Epithelial cell of esophagus (primary cell): ENCODE measurements around the gene UMOD.

ENCODE experiments used
- DNase-seq: peaks from one replicate; pipeline ENCODE4 v3.0.0; 2010; ENCODE audit warnings: low read depth
- H3K4me3 ChIP-seq: 2 replicates; pipeline ENCODE4 v1.5.1; 2011; ENCODE audit warnings: mild to moderate bottlenecking, low read length, control low read depth
- TF ChIP-seq, protein P1 (sequence below): IDR thresholded peaks from 2 replicates; pipeline ENCODE4 v1.5.1; 2011; ENCODE audit warnings: low read depth, mild to moderate bottlenecking, low read length, control low read depth, inconsistent platforms; ENCODE audit not compliant: insufficient read depth; ENCODE audit errors: missing control alignments

The UMOD gene

DNA sequence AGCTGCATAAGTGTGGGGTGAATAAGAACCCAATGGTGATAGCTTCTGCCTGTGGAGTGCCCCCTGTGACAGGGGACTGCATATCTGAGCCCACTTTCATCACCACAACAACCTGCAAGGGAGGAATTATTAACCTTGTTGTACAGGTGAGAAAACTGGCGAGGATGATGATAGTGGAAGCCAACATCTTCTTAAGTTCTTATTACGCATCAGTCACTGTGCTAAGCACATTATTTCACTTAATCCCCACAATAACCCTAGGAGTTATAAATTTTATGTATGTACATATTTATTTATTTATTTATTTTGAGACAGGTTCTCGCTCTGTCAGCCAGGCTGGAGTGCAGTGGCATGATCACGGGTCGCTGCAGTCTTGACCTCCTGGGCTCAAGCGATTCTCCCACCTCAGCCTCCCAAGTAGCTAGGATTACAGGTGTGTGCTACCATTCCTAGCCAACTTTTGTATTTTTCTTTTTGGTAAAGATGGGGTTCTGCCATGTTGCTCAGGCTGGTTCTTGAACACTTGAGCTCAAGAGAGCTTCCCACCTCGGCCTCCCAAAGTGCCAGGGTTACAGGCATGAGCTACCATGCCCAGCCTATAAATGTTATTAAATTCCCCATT lies 44.4 kb upstream of the UMOD start:
- TF ChIP-seq, protein P1, sequence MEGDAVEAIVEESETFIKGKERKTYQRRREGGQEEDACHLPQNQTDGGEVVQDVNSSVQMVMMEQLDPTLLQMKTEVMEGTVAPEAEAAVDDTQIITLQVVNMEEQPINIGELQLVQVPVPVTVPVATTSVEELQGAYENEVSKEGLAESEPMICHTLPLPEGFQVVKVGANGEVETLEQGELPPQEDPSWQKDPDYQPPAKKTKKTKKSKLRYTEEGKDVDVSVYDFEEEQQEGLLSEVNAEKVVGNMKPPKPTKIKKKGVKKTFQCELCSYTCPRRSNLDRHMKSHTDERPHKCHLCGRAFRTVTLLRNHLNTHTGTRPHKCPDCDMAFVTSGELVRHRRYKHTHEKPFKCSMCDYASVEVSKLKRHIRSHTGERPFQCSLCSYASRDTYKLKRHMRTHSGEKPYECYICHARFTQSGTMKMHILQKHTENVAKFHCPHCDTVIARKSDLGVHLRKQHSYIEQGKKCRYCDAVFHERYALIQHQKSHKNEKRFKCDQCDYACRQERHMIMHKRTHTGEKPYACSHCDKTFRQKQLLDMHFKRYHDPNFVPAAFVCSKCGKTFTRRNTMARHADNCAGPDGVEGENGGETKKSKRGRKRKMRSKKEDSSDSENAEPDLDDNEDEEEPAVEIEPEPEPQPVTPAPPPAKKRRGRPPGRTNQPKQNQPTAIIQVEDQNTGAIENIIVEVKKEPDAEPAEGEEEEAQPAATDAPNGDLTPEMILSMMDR: no peak
- no peak overlapping the region for H3K4me3 ChIP-seq
- DNase-seq: no peak

DNA sequence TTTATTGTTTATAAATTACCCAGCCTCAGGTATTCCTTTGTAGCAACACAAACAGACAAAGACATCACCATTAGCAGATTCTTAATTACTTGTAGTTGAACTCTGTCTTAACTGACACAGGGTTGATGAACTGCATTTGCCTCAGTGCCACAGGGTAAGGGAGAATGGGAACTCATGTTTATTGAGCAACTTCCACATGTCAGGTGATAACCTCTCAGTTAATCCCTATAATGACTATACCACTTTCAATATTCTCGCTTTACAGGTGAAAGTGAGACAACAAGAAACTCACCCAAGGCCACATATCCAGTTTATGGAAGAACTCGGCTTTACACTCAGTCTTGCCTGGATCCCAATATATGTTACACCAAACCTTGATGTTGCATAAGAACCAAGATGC lies 43.4 kb upstream of the UMOD start:
- TF ChIP-seq, protein P1: no peak
- H3K4me3 ChIP-seq: no peak overlapping the region
- no peak for DNase-seq

DNA sequence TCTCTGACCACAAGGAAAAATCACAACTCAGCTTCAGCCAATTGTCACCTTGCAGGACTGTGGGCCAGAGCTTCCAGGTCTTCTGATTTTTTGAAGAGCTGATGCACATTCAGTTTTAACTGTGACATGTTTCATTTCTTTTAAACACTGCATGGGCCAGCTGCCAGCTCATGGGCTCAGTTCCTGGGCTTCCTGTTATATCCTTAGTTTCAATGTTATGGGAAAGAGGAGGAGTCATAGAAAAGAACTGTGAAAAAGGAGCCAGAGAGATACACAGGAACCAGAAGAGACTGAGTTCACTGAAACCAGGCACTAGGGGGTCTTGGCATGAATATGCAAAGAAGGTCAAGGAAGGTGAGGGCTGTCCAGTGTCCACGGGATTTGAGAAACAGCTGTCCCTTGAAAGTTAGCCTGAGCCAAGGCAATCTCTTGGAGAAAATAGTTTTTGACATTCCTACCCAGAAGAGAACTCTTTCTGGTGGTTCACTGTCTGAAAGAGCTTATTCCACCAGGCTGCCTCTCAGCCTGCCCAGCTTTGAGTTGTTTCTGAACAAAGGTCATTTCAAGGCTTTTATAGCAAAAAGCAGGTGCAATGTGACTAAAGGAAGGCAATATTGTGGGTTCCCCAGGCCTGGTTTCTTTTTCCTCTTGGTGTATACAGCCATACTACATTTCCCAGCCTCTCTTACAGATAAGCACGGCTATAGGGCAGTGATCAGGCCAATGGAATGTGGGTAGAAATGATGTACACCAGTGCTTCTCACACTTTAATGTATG lies 41.5 kb upstream of the UMOD start:
- TF ChIP-seq, protein P1: no peak
- DNase-seq: no peak
- H3K4me3 ChIP-seq: no peak overlapping the region

DNA sequence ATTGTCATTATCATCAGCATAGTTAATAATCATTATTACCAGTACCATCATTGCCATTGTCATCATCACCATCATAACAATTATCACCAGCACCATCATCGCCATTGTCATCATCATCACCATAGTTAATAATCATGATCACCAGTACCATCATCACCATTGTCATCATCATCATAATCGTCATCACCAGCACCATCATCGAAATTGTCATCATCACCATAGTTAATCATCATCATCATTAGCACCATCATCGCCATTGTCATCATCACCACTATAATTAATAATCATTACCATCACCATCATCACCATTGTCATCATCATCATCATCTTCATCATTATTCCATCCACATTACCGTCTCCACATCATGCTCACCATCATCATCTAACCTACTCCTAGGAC lies 38.5 kb upstream of the UMOD start:
- DNase-seq: no peak
- H3K4me3 ChIP-seq: no peak overlapping the region
- TF ChIP-seq, protein P1: no peak

DNA sequence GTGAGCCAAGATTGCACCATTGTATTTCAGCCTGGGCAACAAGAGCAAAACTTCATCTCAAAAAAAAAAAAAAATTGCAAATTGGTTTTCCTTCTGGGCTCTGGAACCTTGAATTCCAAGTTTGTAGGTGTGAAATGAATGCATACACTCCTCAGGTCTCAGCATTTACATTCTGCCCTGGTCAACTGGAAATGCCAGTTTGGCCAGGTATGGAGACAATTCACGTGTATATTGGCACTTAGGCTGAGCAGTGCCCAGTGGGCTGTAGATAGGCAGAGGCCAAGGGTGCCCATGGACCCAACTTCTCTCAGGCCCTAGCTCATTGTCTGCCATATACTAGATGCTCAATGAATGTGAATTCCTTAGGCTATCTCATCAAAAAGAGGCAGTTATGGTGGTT lies 36.3 kb upstream of the UMOD start:
- no peak overlapping the region for H3K4me3 ChIP-seq
- TF ChIP-seq, protein P1: no peak
- no peak for DNase-seq

DNA sequence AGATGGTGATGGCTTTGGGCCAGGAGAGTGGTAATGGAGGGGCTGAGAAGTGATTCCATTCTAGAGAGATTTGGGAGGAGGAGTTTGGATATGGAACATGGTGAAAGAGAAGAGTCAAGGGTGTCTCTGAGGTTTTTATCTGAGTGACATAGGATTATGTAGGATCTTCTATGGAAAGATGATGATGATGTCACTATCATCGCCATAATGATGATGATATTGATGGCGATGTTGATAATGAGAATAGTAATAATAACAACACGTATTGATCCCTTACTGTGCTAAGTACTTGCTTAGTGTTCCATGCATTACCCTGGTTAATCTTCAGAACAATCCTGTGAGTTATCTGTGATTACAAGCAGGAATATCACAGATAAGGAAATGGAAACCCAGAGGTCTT lies 35.5 kb upstream of the UMOD start:
- no peak for DNase-seq
- no peak overlapping the region for H3K4me3 ChIP-seq
- TF ChIP-seq, protein P1: no peak
